ENCODE measurements around the gene MLH3.

DNA sequence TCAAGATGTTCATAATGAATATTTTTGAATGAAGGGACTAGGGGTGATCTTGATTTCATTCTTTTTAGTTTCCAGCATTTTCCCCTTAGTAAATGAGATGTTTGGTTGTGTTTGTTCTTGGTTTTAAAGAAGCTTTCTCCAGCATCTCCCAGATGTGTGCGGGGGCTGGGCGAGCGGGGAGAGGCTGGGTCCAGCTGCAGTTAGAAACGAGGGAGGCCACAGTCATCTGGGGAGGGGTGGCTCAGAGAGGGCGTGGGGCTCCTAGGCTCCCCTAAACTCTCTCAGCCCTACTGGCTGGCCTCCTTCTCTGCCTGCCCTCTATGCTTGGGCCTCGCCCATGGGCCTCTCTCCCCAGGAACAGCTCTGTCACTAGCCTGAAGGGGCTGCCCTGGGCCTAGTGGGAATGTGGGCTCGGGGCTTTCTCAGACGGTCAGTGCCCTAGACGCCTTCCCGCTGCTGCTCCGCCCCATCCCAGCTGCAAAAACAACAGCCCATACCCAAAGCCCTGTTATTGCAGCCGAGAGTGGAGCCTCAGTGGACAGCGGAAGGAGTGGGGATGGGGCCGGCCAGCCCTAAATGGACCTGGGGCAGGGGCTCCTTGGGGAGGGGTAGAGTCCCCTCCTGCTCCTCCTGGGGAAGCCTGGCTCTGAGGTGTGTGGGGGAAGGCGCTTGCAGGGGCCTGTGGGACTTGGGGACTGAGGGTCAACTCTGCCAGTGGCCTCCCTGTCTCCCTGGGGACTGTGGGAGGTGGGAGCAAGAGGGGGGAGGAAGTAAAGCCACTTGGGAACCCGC, 66.8 kb downstream of the MLH3 start:
- no peak for TF ChIP-seq CTCF (conservative IDR thresholded peaks at IDR 0.05; ENCODE audit: low read depth, low read length)
- no peak for TF ChIP-seq EZH2 (IDR thresholded peaks at IDR 0.05; ENCODE audit: low read length, unreplicated experiment)
